Left ventricle myocardium inferior (tissue), 1 donor: ENCODE results near the gene NBPF4. TPM values are rescaled to one million over a fixed set of nuclear protein-coding genes. Genes with fewer than 3 reads are reported as not detected.
"Not testable (repeated sequence)": the region's sequence is repeated elsewhere in the genome, so short reads cannot be mapped to it uniquely, and the experiment has no call there.

Experiments
- DNase-seq: peaks from one replicate; pipeline ENCODE4 v3.0.0-alpha.2; 2020
- H3K27ac ChIP-seq: fragments of 200-600 bp; replicated peaks from 2 replicates; pipeline ENCODE4 v1.8.0; 2021
- H3K27me3 ChIP-seq: fragments of 200-600 bp; 2 replicates; pipeline ENCODE4 v1.8.0; 2021; ENCODE audit warnings: low read depth
- H3K36me3 ChIP-seq: fragments of 200-600 bp; 2 replicates; pipeline ENCODE4 v1.8.0; 2021
- H3K4me1 ChIP-seq: fragments of 200-600 bp; 2 replicates; pipeline ENCODE4 v1.8.0; 2021
- H3K4me3 ChIP-seq: fragments of 200-600 bp; 2 replicates; pipeline ENCODE4 v1.8.0; 2021; ENCODE audit warnings: mild to moderate bottlenecking, moderate library complexity
- H3K9me3 ChIP-seq: fragments of 200-600 bp; replicated peaks from 2 replicates; pipeline ENCODE4 v1.8.0; 2021
- intact Hi-C: fragments of 100-400 bp; cut with micrococcal nuclease; formaldehyde crosslinking; loops from one replicate; pipeline ENCODE4 v1.11.0; 2022
- long read RNA-seq: library from polyadenylated mRNA; unstranded; transcript quantifications from one replicate; pipeline ENCODE4 v2.0.0, GENCODE V29; 2021
- total RNA-seq: library from RNA; stranded (reverse); fragmentation: NEBNext Ultra II Directional; extraction: Animal tissue kit (Norgen Biotek cat#: 25700); gene quantifications from one replicate; pipeline ENCODE4 v1.2.1, GENCODE V29; 2021
- donor health status: DM: no; HTN: yes; CAD: no; lungs with severe emphysema.

The NBPF4 gene, protein sequence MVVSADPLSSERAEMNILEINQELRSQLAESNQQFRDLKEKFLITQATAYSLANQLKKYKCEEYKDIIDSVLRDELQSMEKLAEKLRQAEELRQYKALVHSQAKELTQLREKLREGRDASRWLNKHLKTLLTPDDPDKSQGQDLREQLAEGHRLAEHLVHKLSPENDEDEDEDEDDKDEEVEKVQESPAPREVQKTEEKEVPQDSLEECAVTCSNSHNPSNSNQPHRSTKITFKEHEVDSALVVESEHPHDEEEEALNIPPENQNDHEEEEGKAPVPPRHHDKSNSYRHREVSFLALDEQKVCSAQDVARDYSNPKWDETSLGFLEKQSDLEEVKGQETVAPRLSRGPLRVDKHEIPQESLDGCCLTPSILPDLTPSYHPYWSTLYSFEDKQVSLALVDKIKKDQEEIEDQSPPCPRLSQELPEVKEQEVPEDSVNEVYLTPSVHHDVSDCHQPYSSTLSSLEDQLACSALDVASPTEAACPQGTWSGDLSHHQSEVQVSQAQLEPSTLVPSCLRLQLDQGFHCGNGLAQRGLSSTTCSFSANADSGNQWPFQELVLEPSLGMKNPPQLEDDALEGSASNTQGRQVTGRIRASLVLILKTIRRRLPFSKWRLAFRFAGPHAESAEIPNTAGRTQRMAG
- not detected for total RNA-seq
- long read RNA-seq, result 0 reads

DNA sequence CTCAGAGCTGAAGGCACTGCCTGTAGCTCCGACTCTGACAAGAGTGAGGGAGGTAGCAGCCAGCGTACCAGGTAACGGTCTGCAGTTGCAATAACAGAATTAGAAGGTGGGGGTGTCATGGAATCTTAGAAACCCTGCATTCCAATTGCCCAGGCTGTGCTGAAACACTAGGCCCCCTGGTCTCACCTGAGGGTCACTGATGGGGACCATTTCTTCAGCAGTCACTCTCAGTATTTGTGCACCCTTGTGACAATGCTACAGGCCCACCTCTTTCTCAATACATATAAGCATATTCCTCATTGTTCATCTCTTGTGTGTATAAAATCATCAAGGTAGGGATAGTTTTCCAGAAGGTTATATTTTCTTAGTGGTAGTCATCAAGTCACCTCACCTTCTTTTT lies at the start of gene NBPF4:
Gene NBPF4, minus strand, starts transcription at position 101 of the 400 bp plus-strand sequence. CDS start 315 bp downstream, outside the sequence.
- H3K4me1 ChIP-seq, H3K36me3 ChIP-seq, DNase-seq, H3K4me3 ChIP-seq, H3K9me3 ChIP-seq, H3K27ac ChIP-seq, intact Hi-C loops, H3K27me3 ChIP-seq: not testable (repeated sequence)

DNA sequence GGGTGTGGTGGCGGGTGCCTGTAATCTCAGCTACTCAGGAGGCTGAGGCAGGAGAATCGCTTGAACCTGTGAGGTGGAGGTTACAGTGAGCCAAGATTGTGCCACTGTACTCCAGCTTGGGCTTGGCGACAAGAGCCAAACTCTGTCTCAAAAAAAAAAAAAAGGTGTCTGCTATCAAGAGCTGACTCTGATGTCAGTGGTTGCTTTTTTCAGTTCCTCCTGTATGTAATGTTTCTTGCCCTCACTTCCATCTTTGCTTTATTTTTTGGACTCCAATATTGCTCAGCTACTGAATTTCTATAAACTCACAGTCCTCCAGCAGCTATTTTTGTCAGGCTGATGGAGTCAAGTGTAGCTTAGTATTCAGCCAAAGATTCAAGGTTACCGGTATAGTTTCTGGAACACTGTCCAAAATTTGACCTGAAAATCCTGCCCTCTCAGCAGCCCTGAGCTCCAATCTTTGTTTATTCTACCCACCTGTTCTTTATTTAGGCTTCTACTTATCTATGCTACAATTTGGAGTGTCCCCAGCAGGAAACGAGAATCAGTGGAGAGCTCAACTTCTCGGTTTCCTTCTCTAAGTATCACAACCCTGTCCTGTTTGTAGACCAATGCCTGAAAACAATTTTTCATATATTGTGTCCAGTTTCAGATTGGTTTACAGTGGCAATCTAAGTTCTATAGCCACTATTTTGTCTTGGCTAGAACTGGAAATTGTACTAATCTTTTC lies 38.8 kb upstream of the NBPF4 start:
- H3K36me3 ChIP-seq, H3K27me3 ChIP-seq, H3K9me3 ChIP-seq, H3K27ac ChIP-seq, intact Hi-C loops, H3K4me3 ChIP-seq, DNase-seq, H3K4me1 ChIP-seq: not testable (repeated sequence)

DNA sequence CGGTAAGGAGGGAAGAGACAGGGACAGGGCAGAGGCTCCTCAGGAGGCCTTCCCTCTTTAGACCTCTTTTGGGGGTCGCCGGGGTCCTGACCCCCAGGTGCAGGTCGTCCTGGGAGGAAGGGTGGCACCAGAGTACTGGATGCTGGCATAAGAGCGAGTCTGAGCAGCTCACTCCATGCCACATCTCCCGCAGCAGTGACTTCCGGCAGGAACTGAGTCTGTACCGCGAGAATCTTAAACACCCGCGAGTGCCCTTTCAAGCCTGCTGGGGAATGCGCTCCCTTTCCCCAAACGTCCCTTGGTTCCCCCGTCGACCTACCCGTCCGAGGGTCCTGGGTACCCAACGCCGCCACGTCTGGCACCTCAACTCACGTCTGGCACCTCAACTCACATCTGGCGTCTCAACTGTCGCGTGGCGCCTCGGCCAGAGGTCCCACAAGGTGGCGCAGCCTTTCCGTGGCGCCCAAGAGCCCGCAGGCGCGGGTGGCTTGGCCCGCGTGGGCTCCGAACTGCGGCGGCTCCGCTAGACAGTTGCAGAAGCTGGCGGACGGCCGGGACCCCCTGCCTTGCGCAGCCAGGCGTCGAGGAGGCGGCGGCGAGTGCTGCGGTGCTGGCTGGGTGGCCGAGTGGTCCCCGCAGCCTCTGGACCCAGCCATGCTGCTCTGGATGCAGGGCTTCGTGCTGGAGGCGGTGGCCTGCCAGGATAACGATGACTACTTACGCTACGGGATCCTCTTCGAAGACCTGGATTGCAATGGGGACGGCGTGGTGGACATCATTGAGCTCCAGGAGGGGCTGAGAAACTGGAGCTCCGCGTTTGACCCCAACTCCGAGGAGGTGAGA lies 28.8 kb upstream of the NBPF4 start:
- H3K27me3 ChIP-seq, H3K9me3 ChIP-seq, H3K4me1 ChIP-seq, intact Hi-C loops, H3K36me3 ChIP-seq, DNase-seq, H3K27ac ChIP-seq, H3K4me3 ChIP-seq: not testable (repeated sequence)

DNA sequence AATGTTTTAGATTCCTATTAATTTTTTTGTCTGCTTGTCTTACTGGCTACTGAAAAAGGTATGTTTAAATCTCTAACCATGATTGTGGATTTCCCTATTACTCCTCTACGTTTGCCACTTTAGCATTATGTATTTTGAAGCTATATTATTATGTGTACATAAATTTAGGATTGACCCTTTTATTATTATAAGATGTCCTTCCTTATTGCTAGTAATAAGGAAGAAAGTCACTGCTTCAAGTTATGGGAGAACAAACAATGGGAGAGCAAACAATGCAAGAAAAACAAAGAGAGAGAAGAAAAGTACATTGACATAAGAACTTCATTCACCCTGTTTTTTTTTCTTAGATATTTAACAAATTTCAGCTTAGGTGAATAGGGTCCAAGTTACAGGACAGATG lies 23.2 kb upstream of the NBPF4 start:
- H3K4me3 ChIP-seq, H3K27ac ChIP-seq, H3K27me3 ChIP-seq, intact Hi-C loops, H3K9me3 ChIP-seq, H3K4me1 ChIP-seq, DNase-seq, H3K36me3 ChIP-seq: not testable (repeated sequence)

DNA sequence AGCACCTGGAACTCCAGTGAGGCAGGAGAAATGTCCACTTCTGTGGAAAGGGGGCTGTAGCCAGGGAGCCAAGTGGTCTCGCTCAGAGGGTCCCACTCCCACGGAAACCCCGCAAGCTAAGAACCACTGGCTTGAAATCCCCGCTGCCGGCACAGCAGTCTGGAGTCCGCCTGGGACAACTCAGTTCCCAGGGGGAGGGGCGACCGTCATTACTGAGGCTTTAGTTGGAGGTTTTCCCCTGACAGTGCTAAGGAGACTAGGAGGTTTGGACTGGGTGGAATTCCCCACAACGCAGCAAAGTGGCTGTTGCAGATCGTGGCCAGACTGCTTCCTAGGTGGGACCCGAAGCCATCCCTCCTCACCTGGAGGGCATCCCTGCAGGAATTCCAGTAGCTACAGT lies 18.1 kb upstream of the NBPF4 start:
- H3K4me3 ChIP-seq, H3K27me3 ChIP-seq, H3K4me1 ChIP-seq, DNase-seq, H3K36me3 ChIP-seq, H3K27ac ChIP-seq, intact Hi-C loops, H3K9me3 ChIP-seq: not testable (repeated sequence)

DNA sequence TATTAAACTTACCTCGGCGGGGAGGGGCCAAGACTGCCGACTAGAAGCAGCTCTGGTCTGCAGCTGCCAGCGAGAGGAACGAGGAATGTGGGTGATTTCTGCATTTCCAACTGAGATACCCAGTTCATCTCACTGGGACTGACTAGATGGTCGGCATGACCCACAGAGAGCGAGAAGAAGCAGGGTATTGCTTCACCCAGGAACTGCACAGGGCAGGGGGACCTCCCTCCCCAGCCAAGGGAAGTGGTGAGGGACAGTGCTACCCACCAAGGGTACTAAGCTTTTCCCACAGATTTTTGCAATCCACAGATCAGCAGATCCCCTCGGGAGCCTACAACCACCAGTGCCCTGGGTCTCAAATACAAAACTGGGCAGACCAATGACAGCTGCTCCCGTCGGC lies 17.6 kb upstream of the NBPF4 start:
- H3K4me3 ChIP-seq, H3K9me3 ChIP-seq, H3K36me3 ChIP-seq, H3K4me1 ChIP-seq, intact Hi-C loops, H3K27ac ChIP-seq, H3K27me3 ChIP-seq, DNase-seq: not testable (repeated sequence)

DNA sequence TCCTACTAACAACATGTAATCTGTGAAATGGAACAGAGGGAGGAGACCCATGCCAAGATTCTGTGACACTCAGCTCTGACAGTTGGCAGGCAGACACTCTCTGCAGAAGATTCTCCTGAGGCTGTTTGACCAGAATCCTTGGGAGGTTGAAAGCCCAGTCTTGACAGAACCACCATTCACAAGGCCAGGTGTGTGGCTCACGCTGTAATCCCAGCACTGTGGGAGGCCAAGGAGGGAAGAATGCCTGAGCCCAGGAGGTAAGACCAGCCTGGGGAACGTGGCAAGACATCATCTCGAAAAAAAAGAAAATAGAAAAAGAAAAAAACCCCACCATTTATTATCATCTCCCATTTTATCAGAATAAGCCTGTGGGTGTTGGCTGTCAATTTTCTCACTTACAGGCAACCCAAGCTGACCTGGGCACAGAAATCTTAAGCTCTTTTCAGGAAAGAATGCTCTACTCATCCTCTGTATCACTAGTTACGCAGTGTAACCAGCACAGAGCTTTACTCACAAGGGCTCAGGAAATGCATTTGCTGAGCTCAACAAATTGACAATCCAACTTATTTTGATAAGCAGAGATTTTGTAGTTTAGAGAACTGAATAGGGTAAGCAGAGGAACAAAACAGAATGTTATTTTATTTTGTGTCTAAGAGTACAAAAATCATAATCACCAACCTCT lies 16.8 kb upstream of the NBPF4 start:
- H3K9me3 ChIP-seq, intact Hi-C loops, H3K4me1 ChIP-seq, H3K4me3 ChIP-seq, H3K27ac ChIP-seq, H3K27me3 ChIP-seq, DNase-seq, H3K36me3 ChIP-seq: not testable (repeated sequence)

DNA sequence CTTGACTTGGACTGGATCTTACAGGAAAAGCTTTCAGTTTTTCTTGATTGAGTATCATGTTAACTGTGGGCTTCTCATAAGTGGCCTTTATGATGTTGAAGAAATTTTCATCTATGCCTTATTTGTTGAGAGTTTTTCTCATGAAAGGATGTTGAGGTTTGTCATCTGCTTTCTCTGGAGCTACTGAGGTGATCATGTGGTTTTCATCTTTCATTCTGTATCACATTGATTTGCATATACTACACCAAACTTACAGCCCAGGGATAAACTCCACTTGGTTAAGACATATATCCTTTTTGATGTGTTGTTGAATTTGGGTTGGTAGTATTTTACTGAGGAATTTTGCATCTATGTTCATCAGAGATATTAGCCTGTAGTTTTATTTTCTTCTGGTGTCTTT lies 11.6 kb upstream of the NBPF4 start:
- intact Hi-C loops, H3K9me3 ChIP-seq, DNase-seq, H3K27ac ChIP-seq, H3K4me1 ChIP-seq, H3K27me3 ChIP-seq, H3K36me3 ChIP-seq, H3K4me3 ChIP-seq: not testable (repeated sequence)

DNA sequence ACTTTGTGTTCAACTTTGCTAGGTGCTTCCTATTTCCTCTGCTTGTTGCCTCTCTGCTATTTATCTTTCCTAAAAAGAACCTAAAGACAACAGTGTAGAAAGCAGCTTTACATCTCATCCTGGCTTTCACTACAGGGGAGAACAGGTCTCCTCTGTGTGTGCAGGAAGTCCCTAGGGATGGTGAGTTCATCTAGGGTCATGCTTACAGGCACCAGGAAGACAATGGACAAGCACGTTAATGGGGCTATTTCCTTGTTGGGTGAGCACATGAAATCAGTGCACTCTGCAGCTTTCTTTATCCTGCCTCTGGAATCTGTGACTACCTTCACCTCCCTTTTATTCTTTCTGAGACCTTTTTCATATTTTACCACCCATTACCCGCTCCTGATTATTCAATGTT lies 4.5 kb downstream of the NBPF4 start:
- H3K27ac ChIP-seq, H3K4me1 ChIP-seq, H3K4me3 ChIP-seq, H3K27me3 ChIP-seq, H3K9me3 ChIP-seq, intact Hi-C loops, DNase-seq, H3K36me3 ChIP-seq: not testable (repeated sequence)

DNA sequence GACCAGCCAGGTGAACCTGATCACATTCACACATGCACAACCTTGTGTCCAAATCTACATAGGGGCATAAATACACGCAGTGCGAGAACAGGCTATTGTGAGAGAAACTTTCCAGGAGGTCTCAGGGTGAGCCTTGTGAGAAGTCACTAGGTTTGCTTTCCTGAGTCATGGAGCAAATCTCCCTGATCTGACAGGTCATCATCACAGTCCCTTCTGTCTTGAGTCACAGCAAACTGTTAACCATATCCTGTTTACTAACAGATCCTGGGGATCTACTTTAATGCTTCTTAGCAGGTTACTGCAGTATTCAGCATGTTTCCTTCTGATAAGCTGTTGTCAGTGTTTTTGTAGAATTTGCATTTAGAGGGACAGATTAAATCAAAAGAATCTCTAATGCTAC lies 8.6 kb downstream of the NBPF4 start:
- H3K4me1 ChIP-seq, H3K4me3 ChIP-seq, H3K9me3 ChIP-seq, H3K27ac ChIP-seq, DNase-seq, intact Hi-C loops, H3K36me3 ChIP-seq, H3K27me3 ChIP-seq: not testable (repeated sequence)

DNA sequence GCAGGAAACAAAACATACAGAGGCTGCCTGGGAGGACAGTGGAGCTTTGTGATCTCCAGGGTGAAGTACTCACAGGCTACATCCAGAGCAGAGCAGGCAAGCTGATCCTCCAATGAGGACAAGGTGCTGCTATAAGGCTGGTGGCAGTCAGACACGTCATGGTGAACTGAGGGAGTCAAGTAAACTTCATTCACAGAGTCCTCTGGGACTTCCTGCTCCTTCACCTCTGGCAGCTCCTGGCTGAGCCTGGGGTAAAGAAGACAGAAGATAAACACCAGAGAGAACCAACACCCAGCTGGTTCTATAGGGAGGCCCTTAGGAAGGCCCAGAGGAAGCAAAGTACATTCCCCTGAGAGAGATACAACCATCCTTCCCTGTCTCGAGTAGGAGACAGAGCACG lies 11.7 kb downstream of the NBPF4 start:
- H3K9me3 ChIP-seq, H3K36me3 ChIP-seq, intact Hi-C loops, H3K4me1 ChIP-seq, H3K27me3 ChIP-seq, H3K27ac ChIP-seq, H3K4me3 ChIP-seq, DNase-seq: not testable (repeated sequence)

DNA sequence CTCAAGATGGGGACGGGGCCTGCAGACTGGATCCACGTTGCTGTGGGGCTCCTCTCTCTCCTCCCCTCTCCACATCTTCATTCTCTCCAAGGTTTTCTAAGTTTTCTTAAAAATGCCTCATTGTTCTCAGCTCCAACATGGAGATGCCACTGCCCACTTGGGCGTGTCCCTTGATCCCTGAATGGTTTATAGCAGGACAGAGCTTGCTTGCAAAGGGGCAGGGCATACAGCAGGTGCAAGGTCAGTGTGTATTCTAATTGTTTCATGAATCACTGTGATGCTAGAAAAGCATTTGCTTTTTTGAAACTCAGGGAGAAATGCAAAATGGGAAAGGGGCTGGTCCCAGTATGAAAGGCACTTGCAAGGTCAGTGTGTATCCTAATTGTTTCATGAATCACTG lies 13.9 kb downstream of the NBPF4 start:
- H3K4me3 ChIP-seq, intact Hi-C loops, H3K27me3 ChIP-seq, H3K4me1 ChIP-seq, DNase-seq, H3K36me3 ChIP-seq, H3K9me3 ChIP-seq, H3K27ac ChIP-seq: not testable (repeated sequence)

DNA sequence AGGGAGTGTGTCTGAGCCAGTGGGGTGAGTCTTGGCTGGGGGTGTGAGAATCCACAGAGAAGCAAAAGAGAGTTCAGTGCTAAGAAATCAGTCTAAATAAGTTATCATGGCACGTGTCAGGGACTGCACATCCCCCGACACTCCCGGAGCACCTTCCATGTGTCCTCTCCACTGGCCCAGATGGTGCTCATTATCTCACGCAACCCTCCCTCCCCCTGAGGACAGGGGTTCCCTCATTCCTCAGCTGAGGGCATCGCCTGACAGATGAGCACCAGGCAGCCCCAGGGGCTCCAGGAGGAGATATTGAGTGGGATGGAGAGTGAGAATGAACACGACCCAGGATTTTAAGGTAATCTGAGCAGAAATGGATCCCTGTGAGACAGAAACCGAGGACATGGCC lies 16.1 kb downstream of the NBPF4 start:
- H3K36me3 ChIP-seq, H3K4me1 ChIP-seq, H3K27me3 ChIP-seq, H3K4me3 ChIP-seq, intact Hi-C loops, DNase-seq, H3K9me3 ChIP-seq, H3K27ac ChIP-seq: not testable (repeated sequence)
